Gastrocnemius medialis (tissue), 4 donors: Measurements from ENCODE around the gene ACSF2. TPM values are rescaled to one million over a fixed set of nuclear protein-coding genes. Genes with fewer than 3 reads are reported as not detected.
A peak's percentile ranks its signal among the peaks of the same experiment; 100 is the strongest.

ENCODE experiments used
- ATAC-seq, 2 donors: fragments of 150-250 bp; one replicate each; pipeline ENCODE4 v1.9.1; 2016
- DNase-seq, 2 donors: peaks; one replicate each; pipeline ENCODE4 v3.0.0-alpha.2; 2019
- H3K27ac ChIP-seq, 4 donors: fragments of 200-600 bp; sonication (generic); 1 replicate in 1 of 4; 2 replicates in 3 of 4; pipeline ENCODE4 v1.5.1; 2016 to 2018; ENCODE audit warnings: mild to moderate bottlenecking in 2 of 4, moderate library complexity in 1 of 4
- H3K27me3 ChIP-seq, 3 donors: fragments of 200-600 bp; sonication (generic) in 2 of 3; 1 replicate in 1 of 3; 2 replicates in 2 of 3; pipeline versions ENCODE4 v1.5.1 to v1.6.0; 2016 to 2019; ENCODE audit warnings: mild to moderate bottlenecking in 1 of 3, moderate library complexity in 1 of 3
- H3K36me3 ChIP-seq, 2 donors: fragments of 200-600 bp; sonication (generic) in 1 of 2; one replicate each; pipeline ENCODE4 v1.5.1; 2017 to 2018
- H3K4me1 ChIP-seq, 2 donors: fragments of 200-600 bp; sonication (generic) in 1 of 2; one replicate each; pipeline ENCODE4 v1.5.1; 2016 to 2017; ENCODE audit warnings: mild to moderate bottlenecking in 2 of 2
- H3K4me3 ChIP-seq, 4 donors: fragments of 200-600 bp; sonication (generic) in 3 of 4; 1 replicate in 1 of 4; 2 replicates in 3 of 4; pipeline ENCODE4 v1.5.1; 2016 to 2019; ENCODE audit warnings: mild to moderate bottlenecking in 2 of 4
- H3K9me3 ChIP-seq, 3 donors: fragments of 200-600 bp; sonication (generic) in 2 of 3; 1 replicate in 1 of 3; 2 replicates in 2 of 3; pipeline ENCODE4 v1.5.1; 2016 to 2019
- CTCF ChIP-seq, 5 experiments: fragments of 450-650 bp in 3 of 5; fragments of 200-600 bp in 2 of 5; sonication (generic) in 2 of 5; IDR thresholded peaks in 4 of 5; conservative IDR thresholded peaks in 1 of 5; 1 replicate in 4 of 5; 2 replicates in 1 of 5; pipeline ENCODE4 v1.5.1; 2016 to 2019; ENCODE audit warnings: antibody characterized with exemption in 5 of 5, mild to moderate bottlenecking in 3 of 5, moderate library complexity in 3 of 5
- POLR2A ChIP-seq, 2 donors: fragments of 450-650 bp; IDR thresholded peaks; one replicate each; pipeline ENCODE4 v1.6.1; 2017; ENCODE audit warnings: antibody characterized with exemption in 2 of 2, mild to moderate bottlenecking in 2 of 2, moderate library complexity in 2 of 2
- in situ Hi-C, 4 donors: fragments of 200-750 bp; cut with MboI; loops; one replicate each; pipeline versions ENCODE4 v1.15.0 to v1.8.0; 2017; ENCODE audit warnings: low sequenced_read_pairs in 4 of 4
- intact Hi-C: fragments of 100-400 bp; cut with DNase I; formaldehyde crosslinking; loops from one replicate; pipeline ENCODE4 v1.15.1; 2023; ENCODE audit warnings: low total_unique reads
- total RNA-seq, 4 donors: library from RNA; depleted of rRNA; stranded (reverse); fragments of >200 nt; gene quantifications; one replicate each; pipeline versions ENCODE4 v1.1.0 to v1.2.3, GENCODE V29; 2016

Gene ACSF2
- total RNA-seq, 4 donors from 2014 or later, result 8.7 to 61.4 (median 34.2) TPM

- DNase-seq (no peak), ATAC-seq (no peak)
- H3K36me3 ChIP-seq, result no peaks in the 10 kb centered on the region
- no peak overlapping the region for H3K27ac ChIP-seq
- H3K9me3 ChIP-seq, result no peaks in the 10 kb centered on the region
- intact Hi-C loops (no loop called here), in situ Hi-C loops (no loop called here)
- H3K4me3 ChIP-seq, result no peak overlapping the region
- TF ChIP-seq POLR2A (IDR thresholded peaks at IDR 0.05), result no peak
- TF ChIP-seq CTCF (IDR thresholded peaks at IDR 0.05 in 4 of 5, conservative IDR thresholded peaks at IDR 0.05 in 1 of 5), result no peak
- H3K4me1 ChIP-seq, result peaks cover 0 to 11% of the 10 kb centered on the region in 2 donors
- no peaks in the 10 kb centered on the region for H3K27me3 ChIP-seq
Observed at GRCh38 chr17:50514388-50514787, 88.4 kb downstream of the ACSF2 start.

- Histone ChIP-seq H3K9me3 (no peaks in the 10 kb centered on the region), H3K4me1 (peaks cover 0 to 11% of the 10 kb centered on the region in 2 donors), H3K4me3 (no peak overlapping the region), H3K27me3 (no peaks in the 10 kb centered on the region), H3K27ac (no peak overlapping the region), H3K36me3 (no peaks in the 10 kb centered on the region)
- peak in 1 of 2 donors; percentile 40 for DNase-seq
- in situ Hi-C loops (no loop called here), intact Hi-C loops (no loop called here)
- TF ChIP-seq CTCF (IDR thresholded peaks at IDR 0.05 in 4 of 5, conservative IDR thresholded peaks at IDR 0.05 in 1 of 5) (no peak), POLR2A (IDR thresholded peaks at IDR 0.05) (no peak)
- peak in 1 of 2 donors; percentile 71 for ATAC-seq
Observed at GRCh38 chr17:50514936-50515702, 89.1 kb downstream of the ACSF2 start.

GRCh38 chr17:50517011-50517410, 91.0 kb downstream of the ACSF2 start:
- no peaks in the 10 kb centered on the region for H3K27me3 ChIP-seq
- no peak for DNase-seq
- intact Hi-C loops, result no loop called here
- TF ChIP-seq POLR2A (IDR thresholded peaks at IDR 0.05) (no peak), CTCF (IDR thresholded peaks at IDR 0.05 in 4 of 5, conservative IDR thresholded peaks at IDR 0.05 in 1 of 5) (no peak)
- in situ Hi-C loops, result no loop called here
- H3K4me1 ChIP-seq, result peaks cover 0 to 11% of the 10 kb centered on the region in 2 donors
- no peaks in the 10 kb centered on the region for H3K9me3 ChIP-seq
- no peak overlapping the region for H3K27ac ChIP-seq
- H3K4me3 ChIP-seq, result no peak overlapping the region
- ATAC-seq, result no peak
- no peaks in the 10 kb centered on the region for H3K36me3 ChIP-seq

- in situ Hi-C loops (no loop called here), intact Hi-C loops (no loop called here)
- TF ChIP-seq CTCF (IDR thresholded peaks at IDR 0.05 in 4 of 5, conservative IDR thresholded peaks at IDR 0.05 in 1 of 5) (no peak), POLR2A (IDR thresholded peaks at IDR 0.05) (no peak)
- no peaks in the 10 kb centered on the region for H3K36me3 ChIP-seq
- peaks cover 0 to 11% of the 10 kb centered on the region in 2 donors for H3K4me1 ChIP-seq
- no peaks in the 10 kb centered on the region for H3K9me3 ChIP-seq
- DNase-seq, result no peak
- H3K4me3 ChIP-seq, result no peak overlapping the region
- H3K27ac ChIP-seq, result no peak overlapping the region
- H3K27me3 ChIP-seq, result no peaks in the 10 kb centered on the region
- ATAC-seq, result no peak
Observed at GRCh38 chr17:50517504-50518383, 91.7 kb downstream of the ACSF2 start.
